ENCODE measurements around the gene GPBAR1.
"Not testable (repeated sequence)": the region's sequence is repeated elsewhere in the genome, so short reads cannot be mapped to it uniquely, and the experiment has no call there.

Gene GPBAR1

DNA sequence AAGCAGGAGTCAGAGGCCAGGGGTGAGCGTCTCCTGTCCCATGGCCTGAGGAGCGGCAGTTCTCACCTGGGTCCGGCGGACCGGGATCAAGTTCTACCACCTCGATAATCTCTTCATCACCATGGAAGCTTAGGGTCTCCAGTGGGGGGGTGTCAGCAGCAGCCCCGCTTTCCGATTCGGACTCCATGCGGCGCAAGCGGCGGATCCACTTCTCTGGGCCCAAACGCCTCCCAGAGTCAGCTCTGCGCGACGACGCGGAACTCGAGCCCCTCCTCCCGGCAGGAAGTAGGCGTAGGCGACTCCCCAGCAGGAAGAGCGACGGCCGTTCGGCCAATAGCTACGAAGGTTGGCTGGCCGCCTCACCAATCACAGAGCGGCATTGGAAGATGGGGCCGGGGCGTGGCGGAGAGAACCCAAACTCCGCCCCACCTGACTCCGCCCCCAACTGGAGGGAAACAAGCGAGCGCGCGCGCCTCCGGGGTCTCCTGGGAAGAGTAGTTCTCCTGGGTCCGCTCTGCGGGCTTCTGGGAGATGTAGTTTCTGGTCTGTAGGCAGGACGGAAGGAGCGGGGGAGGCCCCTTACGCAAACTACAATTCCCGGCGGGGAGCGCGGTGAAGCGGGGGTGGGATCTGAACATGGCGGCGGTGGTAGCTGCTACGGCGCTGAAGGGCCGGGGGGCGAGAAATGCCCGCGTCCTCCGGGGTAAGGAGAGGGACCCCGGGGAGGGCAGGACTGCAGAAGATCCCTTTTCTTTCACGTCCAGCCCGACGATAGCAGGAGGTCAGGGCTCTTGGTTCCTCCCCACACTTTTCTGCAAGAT is 9.3 kb downstream of the GPBAR1 start, which contains the start of the genes AAMP and PNKD:
AAMP (minus strand) TSS at position 238 of the 821 bp plus-strand sequence; CDS start at position 187, 51 bp downstream.
PNKD (plus strand) TSS at position 620 of the 821 bp plus-strand sequence; CDS start at position 637, 17 bp downstream.
- peak; percentile 99 for DNase-seq

DNA sequence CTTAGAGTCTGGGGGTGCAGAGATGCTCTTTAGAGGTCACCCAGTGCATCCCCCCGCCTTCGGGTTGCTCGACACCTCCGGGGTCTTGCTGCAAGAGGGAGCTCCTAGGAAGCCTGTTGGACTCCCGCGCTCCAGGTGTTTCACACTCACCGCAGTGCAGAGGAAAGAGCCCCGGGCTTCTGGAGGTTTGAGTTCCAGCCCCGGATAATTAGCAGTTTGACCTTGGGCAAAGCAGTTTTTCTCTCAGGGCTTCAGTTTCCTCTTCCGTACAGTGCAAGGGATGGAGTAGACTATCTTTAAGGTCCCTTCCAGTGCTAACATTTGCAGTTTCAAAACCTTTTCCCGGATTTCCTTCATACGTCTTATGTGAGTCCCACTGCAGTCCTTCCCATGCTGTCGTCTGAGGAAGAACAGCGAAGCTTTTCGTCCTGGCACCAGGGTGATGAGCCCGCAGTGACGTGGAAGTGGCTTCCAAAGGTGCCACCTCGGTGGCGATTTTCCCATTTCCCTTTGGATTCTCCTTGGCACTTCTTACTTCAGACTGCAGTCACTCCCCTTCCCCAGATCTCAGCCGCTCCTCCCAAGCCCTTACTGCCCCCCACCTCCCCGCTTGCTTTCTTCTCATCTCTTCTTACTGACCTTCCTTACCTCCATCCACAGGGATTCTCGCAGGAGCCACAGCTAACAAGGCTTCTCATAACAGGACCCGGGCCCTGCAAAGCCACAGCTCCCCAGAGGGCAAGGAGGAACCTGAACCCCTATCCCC is 10.1 kb downstream of the GPBAR1 start:
- peak; percentile 39 for DNase-seq

DNA sequence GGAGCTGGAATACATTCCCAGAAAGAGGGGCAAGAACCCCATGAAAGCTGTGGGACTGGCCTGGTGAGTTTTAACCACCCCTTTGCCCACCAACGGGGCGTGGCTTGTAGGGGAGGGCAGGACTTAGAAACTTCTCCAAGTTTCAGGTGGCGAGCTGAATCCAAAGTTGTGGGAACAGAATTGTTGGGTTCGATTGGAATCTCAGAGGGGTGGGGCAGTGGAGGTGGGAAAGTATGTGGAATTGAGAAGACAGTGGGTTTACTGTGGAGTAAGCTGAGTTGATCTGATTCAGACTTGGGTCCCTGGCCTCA is 10.6 kb downstream of the GPBAR1 start:
- no peak for DNase-seq

DNA sequence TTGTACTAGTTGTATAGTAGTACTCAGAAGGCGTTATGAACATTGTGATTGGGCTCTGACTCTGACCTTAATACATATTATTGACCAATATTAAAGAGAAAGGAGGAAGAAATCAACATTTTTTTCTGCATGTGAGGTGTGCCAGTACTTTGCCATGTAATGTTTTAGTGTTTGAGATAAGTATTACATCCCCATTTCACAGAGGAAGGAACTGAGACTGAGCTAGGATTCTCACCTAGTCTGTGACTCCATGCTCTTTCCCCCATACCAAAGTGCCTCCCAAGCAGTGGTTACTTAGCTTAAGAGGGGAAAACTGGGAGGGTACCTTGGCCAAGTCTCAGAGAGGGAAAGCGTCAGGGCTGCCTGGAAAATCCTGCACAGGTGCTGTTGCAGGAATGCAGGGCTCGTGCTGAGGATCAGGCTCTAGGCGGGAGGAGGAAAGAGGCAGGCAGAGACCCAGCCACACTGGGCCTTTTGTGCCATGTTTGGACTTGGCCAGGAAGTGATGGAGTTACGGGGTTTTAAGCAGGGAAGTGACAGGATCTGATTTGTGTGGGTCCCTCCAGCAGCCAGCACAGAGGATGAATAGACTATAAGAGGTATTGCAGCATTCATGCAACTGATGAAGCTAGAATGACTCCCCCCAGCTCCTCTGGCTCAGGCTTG is 11.2 kb downstream of the GPBAR1 start:
- DNase-seq: no peak

DNA sequence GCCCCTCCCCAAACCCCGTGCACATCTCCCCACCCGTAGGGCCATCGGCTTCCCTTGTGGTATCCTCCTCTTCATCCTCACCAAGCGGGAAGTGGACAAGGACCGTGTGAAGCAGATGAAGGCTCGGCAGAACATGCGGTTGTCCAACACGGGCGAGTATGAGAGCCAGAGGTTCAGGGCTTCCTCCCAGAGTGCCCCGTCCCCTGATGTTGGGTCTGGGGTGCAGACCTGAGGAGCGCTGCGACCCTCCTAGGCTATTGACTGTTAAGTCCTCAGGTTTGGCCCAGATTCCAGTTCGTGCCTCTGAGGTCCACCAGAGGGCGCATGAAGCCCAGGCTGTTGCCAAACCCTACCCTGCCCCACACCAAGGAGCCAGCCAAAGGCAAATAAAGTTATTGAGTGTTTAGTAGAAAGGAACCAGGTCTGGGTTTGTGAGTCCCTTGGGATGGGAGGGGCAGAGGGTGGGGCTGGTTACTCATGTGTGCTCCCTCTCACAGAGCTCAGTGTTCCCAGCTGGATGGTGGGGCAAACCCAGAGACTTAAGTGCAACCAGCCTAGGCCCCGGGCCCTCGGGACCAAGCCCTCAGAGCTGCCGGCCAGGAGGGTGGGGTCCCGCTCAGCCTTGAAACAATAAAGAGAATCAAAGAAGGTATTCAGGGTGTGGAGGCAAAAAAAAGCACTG is 11.9 kb downstream of the GPBAR1 start:
- peak; percentile 76 for DNase-seq

DNA sequence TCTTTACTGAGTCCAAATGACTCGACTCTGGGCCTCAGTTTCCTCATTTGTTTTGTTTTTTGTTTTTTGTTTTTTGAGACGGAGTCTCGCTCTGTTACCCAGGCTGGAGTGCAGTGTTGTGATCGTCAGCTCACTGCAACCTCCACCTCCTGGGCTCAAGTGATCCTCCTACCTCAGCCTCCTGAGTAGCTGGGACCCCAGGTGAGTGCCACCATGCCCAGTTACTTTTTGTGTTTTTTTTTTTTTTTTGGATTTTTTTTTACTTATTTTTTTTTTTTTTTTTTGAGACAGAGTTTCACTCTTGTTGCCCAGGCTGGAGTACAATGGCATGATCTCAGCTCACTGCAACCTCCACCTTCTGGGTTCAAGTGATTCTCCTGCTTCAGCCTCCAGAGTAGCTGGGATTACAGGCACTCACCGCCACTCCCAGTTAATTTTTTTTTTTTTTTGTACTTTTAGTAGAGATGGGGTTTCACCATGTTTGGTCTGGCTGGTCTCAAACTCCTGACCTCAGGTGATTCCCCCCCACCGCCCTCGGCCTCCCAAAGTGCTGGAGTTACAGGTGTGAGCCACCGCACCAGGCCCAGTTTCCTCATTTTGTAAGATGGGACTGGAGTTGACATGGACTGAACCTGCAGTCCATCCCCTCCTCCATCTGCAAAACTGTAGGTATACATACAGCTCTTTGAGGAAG is 12.5 kb downstream of the GPBAR1 start:
- DNase-seq: not testable (repeated sequence)

DNA sequence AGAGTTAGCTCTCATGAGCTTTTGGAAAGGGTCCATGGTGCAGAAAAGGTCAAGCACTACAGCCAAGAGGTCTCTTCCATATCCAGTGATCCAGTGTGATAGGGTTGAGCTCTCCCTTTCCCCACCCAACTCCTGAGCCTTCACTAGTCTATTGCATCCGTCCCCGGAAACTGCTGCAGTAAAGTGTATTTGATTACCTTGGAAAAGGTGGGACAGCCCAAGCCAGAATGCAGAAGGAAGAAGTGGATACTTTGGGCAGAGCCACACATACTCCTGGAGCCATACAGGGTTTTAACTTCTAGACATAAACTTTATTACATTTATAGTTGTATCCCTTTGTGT is 13.1 kb downstream of the GPBAR1 start:
- no peak for DNase-seq

DNA sequence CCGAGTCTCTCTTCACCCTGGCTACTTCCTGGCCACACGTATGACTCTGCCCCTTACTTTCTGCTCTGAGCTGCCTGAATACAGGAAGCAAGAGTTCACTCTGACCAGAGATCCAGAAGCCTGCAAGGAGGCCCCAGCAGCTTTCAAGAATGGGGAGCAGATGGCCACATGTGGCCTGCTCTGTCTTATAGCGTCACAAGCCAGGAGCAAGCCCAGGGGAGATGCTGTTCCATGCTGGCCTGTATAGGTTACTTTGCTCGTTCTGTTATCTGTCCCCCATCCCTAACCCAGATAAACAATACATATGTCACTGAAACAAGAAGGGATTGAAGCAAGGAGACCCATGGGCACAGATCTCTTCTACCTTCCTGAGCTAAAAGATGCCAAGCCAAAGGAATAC is 13.8 kb downstream of the GPBAR1 start:
- no peak for DNase-seq

DNA sequence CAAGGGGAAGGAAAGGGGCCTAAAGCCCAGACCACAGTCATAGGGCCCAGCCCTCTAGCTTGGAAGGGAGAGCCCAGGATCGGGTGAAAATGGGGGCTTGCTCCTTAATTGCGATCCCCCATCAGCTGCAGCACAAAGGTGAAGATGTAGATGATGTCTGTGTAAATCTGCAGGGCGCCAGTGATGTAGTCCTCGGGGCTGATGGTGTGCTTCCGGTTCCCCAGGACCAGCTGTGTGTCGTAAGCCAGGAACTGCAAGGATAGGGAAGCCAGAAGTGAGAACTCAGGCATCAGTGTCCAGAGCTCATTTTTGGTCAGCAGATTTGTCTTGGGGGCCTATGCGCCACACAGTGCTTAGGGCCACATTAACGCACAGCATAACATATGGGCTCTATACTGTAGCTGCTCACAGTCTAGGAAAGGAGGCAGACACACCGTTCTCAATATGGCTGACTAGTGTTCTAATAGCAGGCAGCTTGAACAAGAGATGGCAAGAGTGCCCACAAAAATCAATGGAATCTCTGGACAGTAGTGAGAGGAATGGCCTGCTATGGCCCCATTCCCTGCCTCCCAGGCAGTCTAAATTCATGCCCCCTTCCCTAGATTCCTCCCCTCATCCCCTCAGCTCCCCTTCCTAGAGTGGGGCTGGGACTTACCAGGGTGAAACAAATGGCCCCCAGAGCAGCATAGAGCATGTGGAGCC is 14.7 kb downstream of the GPBAR1 start:
- DNase-seq: no peak

DNA sequence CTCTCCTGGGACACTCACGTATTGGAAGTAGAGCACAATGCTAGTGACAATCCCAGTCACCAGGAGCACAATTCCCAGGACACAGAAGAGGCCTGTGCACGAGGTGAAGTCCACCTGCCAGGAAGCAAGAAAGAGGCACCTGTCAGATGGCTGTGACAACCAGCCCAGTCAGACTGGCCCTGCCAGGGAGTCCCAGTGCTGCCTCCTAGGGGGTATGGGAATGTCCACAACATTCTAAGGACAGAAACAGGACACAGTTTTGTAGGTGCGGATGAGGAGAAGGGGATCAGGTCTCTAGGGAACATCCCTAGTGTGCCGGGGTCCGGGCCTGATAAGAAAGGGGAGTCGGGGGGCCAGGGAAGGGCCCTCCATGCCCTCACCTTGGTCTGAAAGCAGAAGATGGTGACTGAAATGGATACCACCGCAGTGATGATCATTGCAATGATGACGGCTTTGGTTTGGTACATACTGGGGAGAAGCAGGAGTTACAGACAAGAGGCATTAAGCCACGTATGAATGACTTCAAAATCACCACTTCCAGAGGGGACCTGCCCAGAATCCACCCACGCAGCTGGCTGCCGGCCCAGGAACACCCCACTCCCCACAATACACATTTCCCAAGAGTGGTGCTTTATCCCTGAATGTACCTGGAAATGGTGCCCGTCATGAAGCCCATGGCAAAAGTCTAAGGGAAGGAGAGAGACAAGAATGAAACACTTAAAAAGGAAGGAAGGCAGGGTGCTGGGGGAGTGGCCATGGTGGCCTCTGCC is 16.4 kb downstream of the GPBAR1 start:
- no peak for DNase-seq

DNA sequence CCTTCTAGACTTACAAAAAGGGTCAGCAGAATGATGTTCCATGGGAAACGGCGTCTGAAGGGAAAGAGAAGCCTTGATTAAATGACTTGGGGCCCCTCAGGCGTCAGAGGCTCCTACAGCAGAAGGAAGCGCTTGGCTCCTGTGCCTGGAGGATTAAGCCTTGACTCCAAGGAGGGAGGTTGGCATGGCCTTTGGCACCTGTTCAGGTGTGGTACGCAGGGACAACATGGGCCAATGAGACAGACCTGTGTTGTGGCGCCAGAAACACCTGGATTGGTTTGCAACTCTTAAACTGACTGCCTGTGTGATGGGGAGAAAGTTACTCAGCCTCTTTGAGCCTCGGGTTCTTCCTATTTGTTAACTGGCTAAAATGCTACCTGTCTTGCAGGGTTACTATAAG is 17.1 kb downstream of the GPBAR1 start:
- no peak for DNase-seq

DNA sequence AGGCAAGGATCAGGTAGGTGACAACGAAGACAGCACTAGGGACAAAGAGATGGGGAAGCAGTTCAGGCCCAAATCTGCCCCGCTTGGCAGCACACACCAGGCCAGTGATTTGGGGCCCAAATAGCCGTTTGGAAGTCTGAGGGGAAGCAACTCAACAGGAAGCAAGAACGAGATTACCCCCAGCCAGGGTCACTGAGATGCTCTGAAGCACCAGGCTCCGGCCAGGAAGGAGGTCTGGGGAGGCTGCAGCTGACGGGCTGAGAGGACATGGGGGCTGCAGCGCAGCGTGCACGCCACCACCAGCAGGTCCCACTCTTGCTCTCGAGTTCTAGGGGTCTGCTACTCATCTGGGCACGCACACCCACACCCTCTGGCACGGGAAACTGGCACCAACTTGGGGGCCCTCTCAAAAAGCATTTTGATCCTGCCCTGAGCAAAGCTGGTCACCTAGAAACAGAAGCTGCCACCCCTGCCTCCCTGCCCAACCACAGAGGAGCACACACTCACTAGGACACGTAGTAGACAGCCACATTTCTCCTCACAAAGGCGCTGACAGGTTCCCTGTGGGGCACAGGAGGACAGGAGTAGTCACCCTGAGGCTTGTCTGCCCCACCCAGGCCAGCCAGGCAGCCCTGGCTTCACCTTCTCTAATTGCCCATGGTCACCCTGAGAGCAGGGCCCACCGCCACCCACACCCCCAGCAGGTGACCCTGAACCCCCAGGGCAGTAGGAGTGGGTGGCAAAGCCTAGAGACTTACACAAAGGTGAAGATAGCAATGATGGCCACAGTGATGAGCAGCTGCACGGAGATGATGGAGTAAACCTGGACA is 17.9 kb downstream of the GPBAR1 start:
- no peak for DNase-seq

DNA sequence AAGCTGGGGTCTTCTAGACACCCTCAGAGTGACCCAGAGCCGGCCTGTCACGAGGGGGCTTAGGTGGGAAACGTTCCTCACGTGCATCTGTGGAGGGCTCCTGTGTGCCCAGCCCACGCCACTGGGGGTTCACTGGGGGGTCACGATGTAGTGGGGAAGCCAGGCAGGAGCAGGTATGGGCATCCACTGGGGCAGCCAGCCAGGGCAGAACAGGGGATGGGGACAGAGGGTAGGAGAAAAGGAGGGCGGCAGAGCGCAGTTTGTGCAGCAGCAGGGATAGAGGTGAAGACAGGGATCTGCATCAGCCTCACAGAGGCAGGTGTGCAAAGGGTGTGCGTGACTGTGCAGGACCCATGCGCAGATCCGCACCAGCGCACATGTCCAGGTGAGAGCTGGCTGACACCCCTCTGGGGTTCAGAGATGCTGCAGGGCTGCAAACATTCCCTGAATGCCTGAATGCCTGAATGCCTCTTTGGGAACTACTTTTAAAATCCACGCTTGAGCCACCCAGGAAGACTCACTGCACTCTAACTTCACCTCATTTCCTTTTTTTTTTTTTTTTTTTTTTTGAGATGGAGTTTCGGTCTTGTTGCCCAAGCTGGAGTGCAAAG is 19.6 kb downstream of the GPBAR1 start:
- DNase-seq: no peak

DNA sequence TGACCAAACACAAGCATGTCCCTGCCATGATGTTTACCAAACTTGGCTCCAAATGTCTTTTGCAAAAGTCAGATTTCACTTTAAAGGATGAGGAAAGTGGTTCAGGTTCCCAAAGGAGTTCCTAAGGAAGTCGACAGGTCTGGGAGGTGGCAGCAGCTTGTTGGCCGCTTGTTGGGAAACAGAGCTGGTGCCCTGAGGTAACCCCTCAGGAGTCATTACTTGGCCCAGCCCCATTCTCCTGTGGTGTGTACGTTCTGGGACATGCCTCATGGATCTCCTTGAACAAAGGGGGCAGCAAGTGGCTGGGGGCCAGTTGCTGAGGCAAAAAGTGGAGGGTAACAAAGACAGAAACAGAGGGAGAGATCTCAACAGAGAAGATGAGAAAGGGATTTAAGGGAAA is 20.6 kb downstream of the GPBAR1 start:
- DNase-seq: no peak

DNA sequence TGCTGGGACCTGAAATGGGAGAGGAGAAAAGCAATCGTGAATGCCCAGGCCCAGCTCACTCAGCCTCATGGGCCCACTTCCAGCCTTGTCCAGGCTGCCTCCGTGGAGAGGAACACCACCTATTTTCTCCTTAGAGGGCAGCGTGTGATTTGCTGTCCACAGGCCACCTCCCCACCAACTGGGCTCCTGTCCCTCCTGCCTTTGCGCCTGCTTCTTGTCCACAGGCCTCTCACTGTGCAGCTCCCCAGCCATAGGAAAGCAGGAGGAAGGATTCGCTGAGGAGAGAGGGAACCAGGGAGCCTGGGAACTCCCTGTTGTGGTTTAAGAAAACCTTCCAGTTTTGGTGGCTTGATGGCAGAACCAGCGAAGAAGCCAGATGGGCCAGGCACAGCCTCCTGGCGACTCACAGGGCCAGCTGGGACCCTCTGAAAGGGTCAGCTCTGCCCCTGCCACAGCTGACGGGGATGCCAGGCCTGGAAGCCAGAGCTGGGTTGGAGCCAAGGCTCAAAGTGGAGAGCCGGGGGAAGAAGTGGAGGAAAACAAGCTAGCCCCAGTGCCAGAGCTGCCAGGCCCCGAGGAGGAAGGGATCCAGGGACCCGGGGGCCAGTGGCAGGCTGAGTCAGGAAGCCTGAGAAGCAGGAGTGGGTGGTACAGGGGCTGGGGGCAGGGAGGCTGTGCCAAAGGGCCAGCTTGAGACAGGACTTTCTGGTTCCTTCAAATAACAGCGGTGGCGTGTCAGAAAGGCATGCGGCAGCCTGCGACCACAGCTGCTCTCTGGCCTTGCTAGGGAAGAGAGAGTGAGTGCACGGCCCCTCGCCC is 21.6 kb downstream of the GPBAR1 start:
- DNase-seq: no peak

DNA sequence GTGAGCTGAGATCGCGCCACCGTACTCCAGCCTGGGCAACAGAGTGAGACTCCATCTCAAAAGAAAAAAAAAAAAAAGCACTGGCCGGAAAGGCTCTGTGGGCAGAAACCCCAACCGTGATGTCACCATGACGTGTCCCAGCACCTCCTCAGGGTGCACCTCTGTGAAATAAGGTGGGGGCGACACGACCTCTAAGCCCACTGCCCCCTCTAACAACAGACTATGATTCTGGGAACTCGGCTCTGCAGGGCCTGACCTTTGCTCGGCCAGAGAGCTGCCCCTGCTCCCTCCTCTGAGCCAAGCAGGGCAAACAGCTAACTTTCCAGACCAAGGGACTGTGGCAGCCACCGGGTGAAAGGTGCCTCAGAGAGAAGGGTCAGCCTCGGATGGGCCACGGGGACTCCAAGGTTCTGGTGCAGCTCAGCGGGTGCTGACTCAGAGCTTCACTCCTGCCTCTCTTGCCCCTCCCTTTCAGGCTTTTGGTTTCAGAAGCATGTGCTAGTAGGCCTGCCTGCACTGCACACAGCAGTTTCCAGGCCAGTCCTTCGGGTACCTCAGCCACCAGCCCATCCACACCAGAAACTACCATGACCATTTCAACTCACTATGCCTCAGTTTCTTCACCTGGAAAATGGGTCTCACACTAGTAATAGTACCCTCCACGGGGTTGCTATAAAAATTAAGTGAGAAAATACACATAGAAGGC is 23.4 kb downstream of the GPBAR1 start:
- no peak for DNase-seq

DNA sequence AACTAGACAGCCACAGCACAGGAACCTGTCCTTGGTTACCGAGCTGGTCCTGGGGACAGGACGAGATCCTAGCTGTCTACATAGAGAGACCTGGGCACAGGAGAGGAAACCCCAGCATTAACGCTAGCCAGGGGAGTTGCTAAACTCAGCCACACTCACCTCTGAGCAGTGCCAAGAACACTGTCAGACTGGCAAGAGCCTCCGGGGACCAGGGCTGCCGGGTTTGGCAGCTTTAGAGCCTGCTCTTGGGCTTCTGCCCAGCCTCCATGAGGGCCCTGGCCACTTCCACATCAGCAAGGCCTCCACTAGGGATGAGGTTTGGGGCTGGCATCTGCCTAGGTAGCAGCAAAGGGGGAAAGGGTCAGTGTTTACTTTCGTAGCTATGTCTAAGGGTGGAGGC is 24.8 kb downstream of the GPBAR1 start:
- DNase-seq: no peak

Measured in NCI-H345 (cell line).